HG03108 (cell line): ENCODE data around the gene EFCAB10.
A peak's percentile ranks its signal among the peaks of the same experiment; 100 is the strongest.

Experiments used
- ATAC-seq: cut with Tn5 transposase; IDR thresholded peaks from one replicate; pipeline ENCODE4 v1.9.1; 2021; ENCODE audit warnings: moderate library complexity; ENCODE audit not compliant: unreplicated experiment

The EFCAB10 gene

DNA sequence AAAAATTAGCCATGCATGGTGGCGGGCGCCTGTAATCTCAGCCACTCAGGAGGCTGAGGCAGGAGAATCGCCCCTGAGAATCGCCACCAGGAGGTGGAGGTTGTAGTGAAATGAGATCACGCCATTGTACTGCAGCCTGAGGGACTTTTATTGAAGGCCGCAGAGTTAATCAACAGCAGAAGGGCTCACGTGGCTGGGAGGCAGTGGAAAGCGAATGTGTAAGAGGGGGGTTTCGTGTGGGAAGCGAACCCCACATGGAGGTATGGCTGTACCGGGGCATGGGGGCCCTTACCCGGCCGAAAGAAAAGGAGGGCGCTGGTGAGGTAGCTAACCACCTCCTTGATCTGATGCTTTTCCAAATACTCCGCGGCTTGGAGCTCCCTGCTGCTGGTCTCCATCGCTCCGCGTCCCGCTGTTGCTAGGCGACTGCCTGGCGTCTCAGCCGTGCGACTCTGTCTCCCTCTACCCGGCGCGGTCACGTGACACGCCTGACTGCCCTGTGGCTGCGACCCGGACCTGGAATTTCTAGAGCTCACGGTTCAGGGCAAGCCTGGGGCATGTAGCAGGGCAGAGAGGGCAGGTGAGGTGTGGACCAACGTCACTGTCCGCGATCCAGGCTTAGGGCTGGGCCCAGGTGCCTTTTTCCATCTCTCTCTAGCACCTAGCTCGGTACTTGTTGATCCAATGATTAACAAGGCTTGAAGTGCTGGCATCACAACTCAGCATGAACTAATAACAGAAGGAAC is at the start of gene EFCAB10:
Gene EFCAB10, minus strand, starts transcription at position 428 of the 746 bp plus-strand sequence. Its CDS starts 30 bp downstream, at position 398.
- ATAC-seq = peak; percentile 65

GRCh38 chr7:105625986-105626385 is 44.7 kb upstream of the EFCAB10 start:
- no peak for ATAC-seq

GRCh38 chr7:105623906-105624305 is 42.6 kb upstream of the EFCAB10 start:
- ATAC-seq = no peak

DNA sequence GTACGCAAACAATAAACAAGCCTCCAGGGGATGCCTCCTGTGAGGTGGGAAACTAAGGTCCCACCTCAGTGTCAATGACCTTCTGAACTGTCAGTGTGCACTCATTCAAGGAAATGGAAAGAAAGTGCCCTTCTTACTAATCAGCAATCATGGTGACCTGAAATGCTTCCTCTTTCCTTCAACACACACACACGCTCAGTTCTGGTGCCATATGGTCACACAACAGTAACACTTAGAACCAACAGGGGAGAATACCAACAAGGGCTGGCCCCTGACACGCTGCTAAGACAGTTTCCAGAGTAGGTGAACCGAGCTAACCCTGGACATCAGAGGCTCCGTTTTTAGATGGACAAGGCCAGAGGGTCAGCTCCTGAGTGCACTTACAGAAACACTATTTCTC is 42.1 kb upstream of the EFCAB10 start:
- no peak for ATAC-seq

- no peak for ATAC-seq
Observed at GRCh38 chr7:105622106-105622731, 40.9 kb upstream of the EFCAB10 start.

- ATAC-seq = no peak
Observed at GRCh38 chr7:105621617-105622016, 40.3 kb upstream of the EFCAB10 start.

DNA sequence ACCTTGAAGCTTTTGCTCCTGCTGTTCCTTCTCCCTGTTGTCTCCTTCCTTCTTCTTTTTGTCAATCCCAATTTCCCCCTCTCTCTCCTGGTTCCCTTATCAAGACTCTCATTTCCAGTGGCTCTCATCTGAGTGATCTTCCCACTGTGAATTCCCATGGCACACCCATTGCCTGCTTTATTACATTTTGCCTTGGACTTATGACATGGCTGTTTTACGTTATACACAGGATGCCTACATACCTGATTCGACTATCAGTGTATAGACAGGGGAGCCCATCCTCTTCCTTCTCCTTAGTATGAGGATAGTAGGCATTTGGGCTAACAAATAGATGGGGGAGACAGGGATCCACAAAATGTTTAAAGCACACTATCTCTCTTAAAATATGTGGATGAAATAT is 39.9 kb upstream of the EFCAB10 start:
- ATAC-seq = no peak

DNA sequence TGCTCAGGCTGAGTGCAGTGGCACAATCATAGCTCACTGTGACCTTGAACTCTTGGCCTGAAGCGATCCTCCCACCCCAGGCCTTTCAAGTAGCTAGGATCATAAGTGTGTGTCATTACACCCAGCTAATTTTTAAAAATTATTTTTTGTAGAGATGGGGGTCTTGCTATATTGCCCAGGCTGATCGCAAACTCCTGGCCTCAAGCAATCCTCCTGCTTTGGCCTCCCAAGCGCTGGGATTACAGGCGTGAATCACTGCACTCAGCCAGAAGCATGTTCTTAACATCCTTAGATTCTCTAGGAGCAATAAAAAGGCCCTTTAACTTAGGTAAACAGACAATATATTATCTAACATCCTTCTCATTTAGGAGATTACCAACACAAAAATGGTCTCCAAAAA is 38.3 kb upstream of the EFCAB10 start:
- no peak for ATAC-seq

- ATAC-seq = no peak
Observed at GRCh38 chr7:105618016-105618296, 36.7 kb upstream of the EFCAB10 start.

GRCh38 chr7:105617280-105618015 is 36.2 kb upstream of the EFCAB10 start:
- ATAC-seq = no peak

- ATAC-seq = no peak
Observed at GRCh38 chr7:105614341-105614840, 33.1 kb upstream of the EFCAB10 start.

- ATAC-seq = no peak
Observed at GRCh38 chr7:105613611-105614330, 32.5 kb upstream of the EFCAB10 start.

GRCh38 chr7:105612806-105613205 is 31.5 kb upstream of the EFCAB10 start:
- ATAC-seq = no peak

DNA sequence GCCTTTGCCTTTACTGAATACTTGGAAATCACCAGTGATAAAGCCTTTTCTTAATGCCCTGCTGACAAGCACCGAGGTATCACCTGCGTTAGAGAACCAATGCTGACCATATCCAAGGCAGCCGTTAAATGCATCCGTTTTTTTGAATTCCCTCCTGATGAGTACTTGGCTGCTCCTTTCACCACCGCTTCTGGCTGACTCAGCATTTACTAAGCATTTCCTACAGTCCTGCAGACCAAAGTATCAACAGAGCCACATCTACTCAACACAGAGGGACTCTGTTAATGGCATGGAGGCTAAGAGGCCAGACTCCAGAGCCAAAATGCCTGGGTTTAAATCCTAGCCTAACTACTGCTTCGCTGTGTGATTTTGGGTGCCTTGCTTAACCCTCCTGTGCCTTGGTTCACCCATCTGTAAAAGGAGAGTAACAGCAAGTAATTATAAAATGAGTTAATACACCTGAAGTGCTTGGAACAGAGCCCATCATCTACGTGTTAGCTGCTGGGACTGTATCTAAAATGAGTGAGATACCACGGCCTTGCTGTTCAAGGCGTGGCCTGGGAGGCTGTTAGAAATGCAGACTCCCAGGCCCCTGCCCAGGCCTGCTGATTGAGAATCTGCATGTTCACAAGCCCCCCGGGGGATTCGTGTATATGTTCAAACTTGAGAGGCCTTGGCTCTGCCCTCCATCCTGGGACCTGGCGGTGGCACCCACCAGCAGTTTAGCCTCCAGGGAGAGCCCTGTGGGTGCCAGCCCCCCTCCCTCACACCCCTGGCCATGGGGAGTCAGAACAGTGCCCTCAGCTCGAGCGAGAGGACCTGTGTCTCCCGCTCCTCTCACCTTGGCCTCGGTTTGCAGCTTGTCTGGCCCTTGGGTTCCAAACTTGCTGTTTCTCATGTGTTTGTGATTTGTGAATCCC is 30.8 kb upstream of the EFCAB10 start:
- ATAC-seq = no peak

GRCh38 chr7:105610165-105610930 is 29.1 kb upstream of the EFCAB10 start:
- ATAC-seq = no peak

- ATAC-seq = no peak
Observed at GRCh38 chr7:105602325-105603305, 21.3 kb upstream of the EFCAB10 start.

- no peak for ATAC-seq
Observed at GRCh38 chr7:105600720-105601550, 19.6 kb upstream of the EFCAB10 start.
